Progenitor cell of endocrine pancreas (in vitro differentiated cells): ENCODE measurements around the gene BMP5. TPM values are rescaled to one million over a fixed set of nuclear protein-coding genes. Genes with fewer than 3 reads are reported as not detected.

Experiments used
- DNase-seq: peaks from one replicate; pipeline ENCODE4 v3.0.0; 2021; ENCODE audit warnings: low spot score; ENCODE audit not compliant: unreplicated experiment
- H3K27ac Mint-ChIP-seq: 2 replicates; pipeline ENCODE4 v1.8.0; 2021; ENCODE audit warnings: mild to moderate bottlenecking, moderate library complexity, mixed read lengths
- H3K27me3 Mint-ChIP-seq: 2 replicates; pipeline ENCODE4 v1.8.0; 2021; ENCODE audit warnings: mixed read lengths
- H3K36me3 Mint-ChIP-seq: 2 replicates; pipeline ENCODE4 v1.8.0; 2022; ENCODE audit warnings: mixed read lengths; ENCODE audit not compliant: insufficient read depth
- H3K4me1 Mint-ChIP-seq: 2 replicates; pipeline ENCODE4 v1.8.0; 2021; ENCODE audit warnings: low read depth, mixed read lengths
- H3K4me3 Mint-ChIP-seq: 2 replicates; pipeline ENCODE4 v1.8.0; 2021; ENCODE audit warnings: low read depth, mild to moderate bottlenecking, moderate library complexity, mixed read lengths
- H3K9me3 Mint-ChIP-seq: 2 replicates; pipeline ENCODE4 v1.8.0; 2021; ENCODE audit warnings: low read depth, mixed read lengths
- CTCF ChIP-seq: fragments of 200-600 bp; sonication (generic); IDR thresholded peaks from one replicate; pipeline ENCODE4 v1.5.0; 2021; ENCODE audit warnings: antibody characterized with exemption, mild to moderate bottlenecking; ENCODE audit not compliant: unreplicated experiment
- total RNA-seq: library from RNA; stranded (reverse); gene quantifications from 2 replicates; pipeline ENCODE4 v1.2.1, GENCODE V29; 2021

BMP5 gene
- total RNA-seq, 1 donor from 2014 or later = 0.91 TPM

DNA sequence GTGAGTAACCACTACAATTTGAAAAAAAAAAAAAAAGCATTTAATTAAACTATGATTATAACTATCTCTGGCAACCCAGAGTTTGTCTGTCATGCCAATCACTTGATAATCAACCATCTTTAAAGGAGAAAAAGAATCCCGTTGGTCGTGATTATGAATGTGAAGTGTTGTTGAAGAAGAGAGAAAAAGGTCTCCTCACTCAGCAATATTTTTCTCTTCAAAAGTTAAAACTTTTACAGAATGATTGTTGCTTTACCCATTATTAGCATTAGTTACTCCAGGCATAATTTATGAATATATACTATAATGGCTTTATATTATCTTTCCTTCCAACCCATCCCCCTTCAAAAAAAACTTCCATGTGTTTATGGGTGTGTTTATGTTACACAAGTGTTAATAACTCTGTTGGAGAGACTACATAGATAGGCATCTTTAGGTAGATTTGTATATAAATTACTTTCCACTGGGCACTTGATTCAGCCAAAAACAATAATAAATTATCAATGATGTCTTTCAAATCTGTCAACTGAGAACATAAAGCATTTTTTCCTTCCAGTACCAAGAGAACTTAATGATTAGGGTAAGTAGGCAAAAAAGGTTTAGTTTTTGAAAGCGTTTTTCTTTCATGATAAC is 5.1 kb downstream of the BMP5 start:
- no peaks in the 10 kb centered on the region for H3K27me3 Mint-ChIP-seq
- no peak for TF ChIP-seq CTCF
- no peak overlapping the region for H3K4me3 Mint-ChIP-seq
- H3K4me1 Mint-ChIP-seq = peaks cover 6% of the 10 kb centered on the region
- H3K9me3 Mint-ChIP-seq = no peaks in the 10 kb centered on the region
- H3K27ac Mint-ChIP-seq = no peak overlapping the region
- H3K36me3 Mint-ChIP-seq = no peaks in the 10 kb centered on the region
- no peak for DNase-seq

GRCh38 chr6:55869674-55870073 is 5.7 kb downstream of the BMP5 start:
- H3K36me3 Mint-ChIP-seq = no peaks in the 10 kb centered on the region
- no peak for TF ChIP-seq CTCF
- H3K4me3 Mint-ChIP-seq = no peak overlapping the region
- H3K27ac Mint-ChIP-seq = no peak overlapping the region
- no peak for DNase-seq
- H3K4me1 Mint-ChIP-seq = peaks cover 4% of the 10 kb centered on the region
- H3K9me3 Mint-ChIP-seq = no peaks in the 10 kb centered on the region
- no peaks in the 10 kb centered on the region for H3K27me3 Mint-ChIP-seq

GRCh38 chr6:55868771-55869479 is 6.5 kb downstream of the BMP5 start:
- H3K4me1 Mint-ChIP-seq = peaks cover 4% of the 10 kb centered on the region
- H3K27me3 Mint-ChIP-seq = no peaks in the 10 kb centered on the region
- no peak for TF ChIP-seq CTCF
- no peak for DNase-seq
- H3K9me3 Mint-ChIP-seq = no peaks in the 10 kb centered on the region
- H3K4me3 Mint-ChIP-seq = no peak overlapping the region
- H3K27ac Mint-ChIP-seq = no peak overlapping the region
- no peaks in the 10 kb centered on the region for H3K36me3 Mint-ChIP-seq

DNA sequence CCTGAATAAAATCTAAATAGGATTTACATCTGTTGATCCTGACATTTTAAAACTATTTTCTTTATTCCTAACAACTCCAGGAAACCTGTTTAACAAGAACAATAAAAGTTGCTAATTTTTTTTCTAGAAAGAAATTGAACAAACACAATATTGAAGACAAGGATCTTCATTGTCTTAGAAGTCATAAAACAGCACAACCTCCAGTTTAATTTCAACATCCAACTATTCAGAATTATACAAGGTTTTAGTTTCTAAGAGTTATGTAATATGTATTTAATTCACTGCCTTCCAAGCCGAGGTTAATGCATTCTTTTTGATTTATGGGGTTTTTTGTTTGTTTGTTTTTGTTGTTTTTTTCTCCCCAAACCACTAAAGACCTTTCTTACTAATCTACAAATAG is 7.2 kb downstream of the BMP5 start:
- Mint-ChIP-seq H3K36me3 (no peaks in the 10 kb centered on the region), H3K9me3 (no peaks in the 10 kb centered on the region), H3K27me3 (no peaks in the 10 kb centered on the region), H3K27ac (no peak overlapping the region), H3K4me3 (no peak overlapping the region), H3K4me1 (peaks cover 4% of the 10 kb centered on the region)
- TF ChIP-seq CTCF = no peak
- no peak for DNase-seq

- Mint-ChIP-seq H3K27ac (no peak overlapping the region), H3K9me3 (no peaks in the 10 kb centered on the region)
Measured at GRCh38 chr6:55866128-55866527, 9.3 kb downstream of the BMP5 start.

More at GRCh38 chr6:55866128-55866527, 9.3 kb downstream of the BMP5 start:
- Mint-ChIP-seq H3K4me3 (no peak overlapping the region), H3K36me3 (no peaks in the 10 kb centered on the region), H3K27me3 (no peaks in the 10 kb centered on the region), H3K4me1 (peaks cover 4% of the 10 kb centered on the region)
- no peak for DNase-seq
- no peak for TF ChIP-seq CTCF
